NOMO-1 treated with dmso at 0.1 percent for 144 hours (cell line): ENCODE results near the gene CDK10.

Source experiments
- DNase-seq: peaks from one replicate; lab custom pipeline; 2025; ENCODE audit not compliant: unreplicated experiment; lab: John Stamatoyannopoulos, UW

Gene CDK10

DNA sequence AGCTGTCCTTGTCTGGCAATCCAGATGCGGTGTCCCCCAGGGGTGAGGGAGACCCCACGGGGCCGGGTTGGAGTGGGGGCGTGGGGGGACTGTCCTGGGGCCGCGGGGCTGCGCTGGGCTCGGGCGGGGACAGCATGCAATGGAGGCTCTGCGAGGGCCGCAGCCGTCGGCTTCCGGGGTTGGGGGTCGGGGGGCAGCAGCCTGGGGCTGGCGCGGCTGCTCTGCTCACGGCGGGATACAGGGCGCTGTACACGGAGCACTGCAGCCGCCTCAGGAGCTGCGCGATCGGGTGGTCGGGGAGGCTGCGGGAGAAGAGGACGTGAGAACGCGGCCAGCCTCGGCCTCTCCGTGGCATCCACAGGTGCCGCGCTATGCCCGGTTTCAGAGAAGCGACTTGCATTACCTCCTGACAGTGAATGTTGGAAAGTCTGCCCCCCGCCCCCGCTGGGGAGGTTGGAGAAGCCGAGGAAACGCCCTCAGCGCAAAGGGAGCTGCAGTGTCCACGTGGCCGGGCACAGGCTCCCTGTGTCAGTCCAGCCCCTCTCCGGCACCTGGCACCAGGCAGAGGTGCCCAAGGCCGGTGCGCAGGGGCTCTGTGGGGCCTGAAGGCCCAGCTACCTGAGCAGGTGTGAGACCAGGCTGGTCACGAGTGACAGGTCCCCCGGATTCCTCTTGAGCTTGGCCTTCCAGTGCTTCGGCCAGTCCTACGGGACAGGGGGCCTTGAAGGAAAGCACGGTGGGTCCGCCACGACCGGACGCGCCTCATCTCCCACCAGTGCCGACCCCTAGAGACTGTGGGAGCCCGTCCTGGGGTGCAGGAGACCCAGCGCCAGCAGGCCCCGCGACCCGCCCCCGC lies 24.4 kb downstream of the CDK10 start:
- DNase-seq = no peak

DNA sequence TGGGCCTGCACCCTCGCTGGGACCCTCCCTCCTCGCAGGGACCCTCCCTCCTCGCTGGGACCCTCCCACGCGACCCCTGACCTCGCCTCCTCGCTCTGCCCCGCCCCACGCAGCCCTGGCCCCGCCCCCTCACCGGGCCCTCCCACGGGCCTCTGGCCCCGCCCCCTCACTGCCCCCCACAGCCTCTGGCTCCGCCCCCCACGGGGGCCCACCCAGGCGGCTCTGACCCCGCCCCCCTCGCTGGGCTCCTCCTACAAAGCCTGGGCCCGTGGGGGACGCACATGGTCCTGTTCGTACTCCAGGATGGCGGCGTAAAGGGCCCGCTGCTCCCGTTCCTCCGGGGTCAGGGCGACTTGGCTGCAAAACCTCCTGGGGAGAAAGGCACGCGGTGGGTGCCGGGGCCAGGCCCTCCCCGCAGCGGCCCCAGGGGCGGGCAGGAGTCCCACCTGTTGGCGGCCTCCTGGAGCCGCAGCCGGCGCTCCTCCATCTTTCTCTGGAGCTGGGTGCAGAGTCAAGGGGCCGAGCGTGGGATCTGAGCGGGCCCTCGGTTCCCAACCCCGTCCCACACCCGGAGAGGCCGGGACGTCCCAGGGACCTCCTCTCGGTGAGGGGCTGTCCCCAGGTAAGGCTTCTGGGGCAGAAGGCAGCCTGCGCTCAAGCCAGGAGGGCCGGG lies 25.2 kb downstream of the CDK10 start:
- peak; percentile 10 for DNase-seq

DNA sequence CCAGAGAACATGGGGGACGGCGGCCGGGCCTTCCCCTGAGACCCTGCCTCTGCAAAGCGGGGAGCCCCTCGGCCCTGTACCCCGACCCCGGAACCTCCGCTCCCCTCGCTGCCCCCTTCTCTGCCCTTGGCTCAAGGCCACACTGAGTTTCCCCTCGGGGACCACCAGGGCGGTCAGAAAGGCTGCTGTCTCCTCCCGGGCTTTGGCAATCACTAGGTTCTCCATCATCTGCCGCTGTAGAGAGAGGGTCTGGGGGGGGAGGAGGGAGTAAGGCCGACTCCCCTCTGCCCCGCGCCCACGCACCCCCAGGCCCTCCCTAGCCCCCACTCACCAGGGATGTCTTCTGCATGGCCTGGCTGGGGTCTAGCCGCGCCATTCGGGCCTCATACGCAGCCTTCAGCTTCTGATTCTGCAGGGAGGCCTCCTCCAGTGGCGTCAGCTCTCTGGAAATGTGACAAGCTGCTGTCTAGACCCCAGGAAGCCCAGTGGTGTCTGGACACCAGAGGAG lies 25.8 kb downstream of the CDK10 start:
- DNase-seq = no peak

DNA sequence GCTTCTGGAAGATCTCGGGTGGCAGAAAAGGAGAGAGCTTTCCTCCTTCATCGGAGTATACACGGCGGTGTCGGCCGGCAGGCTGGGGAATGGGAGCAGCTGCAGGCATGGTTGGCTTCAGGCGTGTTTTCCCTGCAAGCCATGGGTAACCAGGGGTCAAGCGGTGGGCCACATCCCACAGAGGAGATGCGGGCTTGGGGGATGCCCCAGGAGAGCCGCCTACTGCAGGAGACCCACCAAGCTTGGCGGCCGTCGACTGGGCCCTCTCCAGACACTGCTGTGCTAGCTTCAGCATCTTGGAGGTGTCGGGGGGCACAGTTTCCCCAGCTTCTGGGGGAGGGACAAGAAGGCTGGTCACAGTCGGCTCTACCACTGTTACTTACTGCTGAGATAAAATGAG lies 30.0 kb downstream of the CDK10 start:
- DNase-seq = no peak

DNA sequence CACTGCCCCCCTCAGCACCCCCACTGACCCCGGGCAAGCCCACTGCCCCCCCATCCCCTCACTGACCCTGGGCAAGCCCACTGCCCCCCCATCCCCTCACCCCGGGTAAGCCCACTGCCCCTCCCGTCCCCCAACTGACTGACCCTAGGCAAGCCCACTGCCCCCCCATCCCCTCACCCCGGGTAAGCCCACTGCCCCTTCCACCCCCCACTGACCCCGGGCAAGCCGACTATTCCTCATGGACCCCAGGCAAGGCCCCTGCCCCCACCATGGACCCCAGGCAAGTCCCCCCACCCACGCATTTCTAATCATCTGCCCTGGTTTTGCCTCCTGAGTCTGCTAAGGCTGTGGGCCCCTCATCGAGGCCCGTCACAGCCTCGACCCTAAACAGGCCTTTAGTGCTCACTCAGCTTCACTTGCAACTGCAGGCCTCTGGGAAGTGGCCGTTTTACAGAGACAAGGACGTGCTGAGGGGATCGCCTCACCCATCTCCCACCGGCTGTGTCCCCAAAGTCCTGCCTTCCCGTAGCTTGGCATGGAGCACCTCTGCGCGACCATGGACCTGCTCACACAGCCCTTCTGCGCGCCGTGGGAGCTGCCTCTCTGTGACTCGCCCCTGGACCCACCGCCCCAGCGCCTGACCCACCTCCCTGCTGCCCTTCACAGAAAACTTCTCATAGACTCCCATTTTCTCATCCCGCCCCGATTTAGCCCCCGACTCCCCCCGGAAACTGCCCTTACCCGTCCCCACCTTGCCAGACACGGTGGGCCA lies 30.6 kb downstream of the CDK10 start:
- no peak for DNase-seq

DNA sequence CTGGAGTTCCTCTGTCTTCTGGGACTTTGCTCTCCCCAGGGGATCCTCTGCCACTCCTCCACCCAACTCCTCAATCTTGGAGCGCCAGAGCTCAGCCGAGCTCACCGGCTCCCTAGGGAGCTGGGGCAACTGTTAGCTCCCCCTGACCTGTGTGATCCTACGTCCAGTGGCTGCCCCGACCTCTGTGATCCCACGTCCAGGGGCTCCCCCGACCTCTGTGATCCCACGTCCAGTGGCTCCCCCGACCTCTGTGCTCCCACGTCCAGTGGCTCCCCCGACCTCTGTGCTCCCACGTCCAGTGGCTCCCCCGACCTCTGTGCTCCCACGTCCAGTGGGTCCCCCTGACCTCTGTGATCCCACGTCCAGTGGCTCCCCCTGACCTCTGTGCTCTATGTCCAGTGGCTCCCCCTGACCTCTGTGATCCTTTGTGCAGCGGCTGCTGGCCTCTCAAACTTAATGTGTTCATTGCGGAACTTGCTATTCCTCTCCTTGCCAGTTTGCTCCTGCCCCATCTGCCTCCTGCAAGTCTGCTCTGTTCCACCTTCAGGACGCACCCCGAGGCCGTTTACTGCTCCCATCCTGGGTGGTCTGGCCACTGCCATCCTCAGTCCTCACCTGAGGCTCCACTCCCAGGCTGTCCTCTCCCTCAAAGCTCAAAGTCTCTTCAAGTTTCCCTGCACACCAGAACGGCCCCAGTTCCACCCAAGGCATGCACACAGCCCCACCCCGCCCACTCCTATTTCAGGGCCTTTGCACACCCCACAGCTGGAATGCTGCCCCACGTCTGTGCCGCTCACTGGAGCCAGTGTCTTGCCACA lies 31.4 kb downstream of the CDK10 start:
- no peak for DNase-seq

DNA sequence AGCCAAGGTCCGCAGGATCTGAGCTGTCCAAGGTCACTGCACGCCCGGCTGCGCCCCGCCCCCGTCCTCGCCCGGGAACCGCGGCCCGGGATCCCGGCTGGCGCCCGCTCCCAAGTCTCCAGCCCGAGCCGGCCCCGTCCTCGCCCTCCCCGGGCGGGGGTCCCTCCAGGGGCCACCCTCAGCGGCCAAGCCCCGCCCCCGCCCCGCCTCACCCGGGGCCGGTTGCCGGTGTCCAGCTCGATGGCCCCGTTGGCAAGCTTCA lies 34.0 kb downstream of the CDK10 start:
- no peak for DNase-seq

DNA sequence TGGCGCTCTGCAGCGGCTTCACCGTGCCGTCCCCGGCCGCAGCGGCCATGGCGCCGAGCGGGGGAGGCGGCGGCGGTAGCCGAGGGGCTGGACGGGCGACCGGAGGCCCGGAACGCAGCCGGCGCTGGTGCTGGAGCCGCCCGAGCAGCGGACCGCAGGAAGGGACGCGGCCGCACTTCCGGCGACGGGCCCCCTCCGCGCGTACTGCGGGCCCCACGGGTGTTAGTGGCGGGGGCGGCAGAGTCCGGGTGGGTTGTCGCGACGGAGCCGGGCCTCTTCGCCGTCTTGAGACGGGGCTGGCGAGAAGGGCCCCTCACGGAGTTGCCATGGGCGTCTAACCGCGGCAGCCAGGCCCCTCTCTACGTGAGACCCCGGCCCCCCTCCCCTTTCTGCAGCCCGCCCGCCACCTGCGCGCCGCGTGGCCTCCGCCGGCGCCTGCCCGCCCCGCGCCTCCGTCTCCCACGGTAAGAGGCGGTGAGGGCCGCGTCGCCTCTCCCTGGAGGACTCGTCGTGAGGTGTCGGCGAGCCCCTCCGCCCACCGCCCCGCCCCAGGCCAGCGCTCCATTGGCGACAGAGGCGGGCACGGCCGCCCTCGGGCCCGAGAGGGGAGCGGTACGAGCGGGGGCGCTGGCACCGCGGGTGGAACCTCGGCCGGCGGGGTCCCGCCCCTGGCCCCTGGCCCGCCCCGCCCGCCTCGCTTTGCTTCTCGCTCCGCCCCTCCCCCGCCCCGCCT lies 34.5 kb downstream of the CDK10 start, which contains the start of the genes VPS9D1 and ZNF276:
Gene VPS9D1 (minus strand): TSS at position 86 of the 733 bp plus-strand sequence. CDS start 37 bp downstream, at position 49.
Gene ZNF276 (plus strand): TSS at position 725 of the 733 bp plus-strand sequence. CDS start 104 bp downstream, outside the sequence.
- peak; percentile 65 for DNase-seq

DNA sequence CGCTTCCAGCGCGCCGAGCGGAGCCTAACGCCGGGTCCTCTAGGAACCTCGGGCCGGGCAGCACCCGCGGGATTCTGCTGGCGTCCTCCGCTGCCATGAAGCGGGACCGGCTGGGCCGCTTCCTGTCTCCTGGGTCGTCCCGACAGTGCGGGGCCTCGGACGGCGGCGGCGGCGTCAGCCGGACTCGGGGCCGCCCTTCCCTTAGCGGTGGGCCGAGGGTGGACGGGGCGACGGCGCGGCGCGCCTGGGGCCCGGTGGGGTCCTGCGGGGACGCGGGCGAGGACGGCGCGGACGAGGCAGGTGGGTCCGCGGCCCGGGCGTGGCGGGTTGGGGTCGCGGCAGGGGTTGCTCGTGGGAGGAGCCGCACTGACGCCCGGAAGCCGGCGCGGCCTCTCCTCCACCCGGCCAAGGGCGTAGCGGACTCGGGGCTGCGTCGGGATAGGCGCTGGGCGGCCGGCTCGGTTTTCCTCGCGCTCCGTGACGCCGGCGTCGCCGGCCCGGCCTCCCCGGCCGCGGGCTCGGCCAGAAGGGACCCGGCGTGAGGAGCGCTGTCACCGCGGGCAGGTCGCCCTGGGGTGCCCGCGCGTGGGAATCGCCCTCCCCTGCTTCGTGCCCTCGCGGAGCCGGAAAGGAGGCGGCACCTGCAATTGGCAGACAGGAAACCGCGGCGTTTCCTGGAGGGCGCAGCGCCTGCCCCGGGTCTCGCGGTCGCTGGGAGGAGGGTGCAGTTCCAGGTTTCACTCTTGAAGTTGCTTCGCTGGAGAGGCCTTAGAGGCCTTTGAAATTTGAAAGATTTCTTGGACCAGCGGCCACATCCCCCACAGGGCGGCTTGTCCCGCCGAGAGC lies 35.3 kb downstream of the CDK10 start:
- peak; percentile 63 for DNase-seq

DNA sequence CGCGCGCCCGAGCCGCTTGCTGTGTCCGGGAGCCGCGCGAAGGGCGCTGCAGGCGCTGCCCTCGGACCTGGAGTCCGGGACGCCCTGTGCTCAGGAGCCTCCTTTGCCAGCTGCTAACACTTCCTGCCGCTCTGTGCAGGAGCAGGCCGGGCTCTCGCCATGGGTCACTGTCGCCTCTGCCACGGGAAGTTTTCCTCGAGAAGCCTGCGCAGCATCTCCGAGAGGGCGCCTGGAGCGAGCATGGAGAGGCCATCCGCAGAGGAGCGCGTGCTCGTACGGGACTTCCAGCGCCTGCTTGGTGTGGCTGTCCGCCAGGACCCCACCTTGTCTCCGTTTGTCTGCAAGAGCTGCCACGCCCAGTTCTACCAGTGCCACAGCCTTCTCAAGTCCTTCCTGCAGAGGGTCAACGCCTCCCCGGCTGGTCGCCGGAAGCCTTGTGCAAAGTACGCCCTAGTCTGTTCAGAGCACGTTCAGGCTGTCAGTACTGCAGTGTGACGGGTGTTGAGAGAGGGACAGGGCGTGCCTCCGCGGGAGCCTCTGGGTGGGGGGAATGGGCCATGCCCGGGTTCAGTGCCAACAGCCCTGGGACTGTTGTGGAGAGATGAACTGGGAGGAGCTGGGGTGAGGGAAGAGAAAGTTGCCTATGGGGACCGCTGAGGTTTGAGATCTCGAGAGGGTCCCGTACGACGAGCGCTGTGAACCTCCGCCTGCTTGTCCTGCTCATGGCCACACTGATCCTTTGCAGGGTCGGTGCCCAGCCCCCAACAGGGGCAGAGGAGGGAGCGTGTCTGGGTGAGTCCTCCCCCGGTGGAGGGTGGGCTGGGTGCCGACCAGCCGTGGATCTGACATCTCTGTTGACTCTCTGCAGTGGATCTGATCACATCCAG lies 36.1 kb downstream of the CDK10 start:
- DNase-seq = peak; percentile 56

DNA sequence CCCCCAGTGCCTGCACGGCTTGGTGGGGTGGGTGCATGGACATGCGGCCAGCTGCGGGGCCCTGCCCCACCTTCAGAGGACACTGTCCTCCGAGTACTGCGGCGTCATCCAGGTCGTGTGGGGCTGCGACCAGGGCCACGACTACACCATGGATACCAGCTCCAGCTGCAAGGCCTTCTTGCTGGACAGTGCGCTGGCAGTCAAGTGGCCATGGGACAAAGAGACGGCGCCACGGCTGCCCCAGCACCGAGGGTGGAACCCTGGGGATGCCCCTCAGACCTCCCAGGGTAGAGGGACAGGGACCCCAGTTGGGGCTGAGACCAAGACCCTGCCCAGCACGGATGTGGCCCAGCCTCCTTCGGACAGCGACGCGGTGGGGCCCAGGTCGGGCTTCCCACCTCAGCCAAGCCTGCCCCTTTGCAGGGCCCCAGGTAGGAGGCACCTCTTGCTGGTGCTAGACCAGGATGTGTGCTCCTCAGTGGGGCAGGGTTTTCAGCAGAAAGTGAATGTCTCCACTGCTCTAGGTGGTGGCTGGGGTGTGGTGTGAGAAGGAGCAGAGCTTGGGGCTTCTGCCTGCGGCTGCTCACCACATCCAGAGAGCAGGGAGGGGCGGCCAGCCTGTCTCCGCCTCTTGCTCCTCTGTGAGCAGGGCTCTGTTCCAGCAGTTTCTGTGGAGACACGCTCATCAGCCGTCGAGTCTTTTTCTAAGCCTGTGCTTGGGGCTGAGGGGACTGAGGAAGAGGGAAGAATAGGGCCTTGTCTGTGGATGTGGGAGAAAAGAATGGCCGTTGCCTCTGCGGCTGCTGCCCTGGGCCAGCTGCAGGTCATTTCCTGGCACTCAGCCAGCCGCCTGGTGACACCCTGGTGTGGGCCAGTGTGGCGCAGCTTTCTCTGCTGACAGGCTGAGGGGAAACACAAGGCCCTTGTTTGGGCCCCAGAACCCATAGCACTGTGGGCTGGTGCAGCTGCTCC lies 37.1 kb downstream of the CDK10 start:
- no peak for DNase-seq

DNA sequence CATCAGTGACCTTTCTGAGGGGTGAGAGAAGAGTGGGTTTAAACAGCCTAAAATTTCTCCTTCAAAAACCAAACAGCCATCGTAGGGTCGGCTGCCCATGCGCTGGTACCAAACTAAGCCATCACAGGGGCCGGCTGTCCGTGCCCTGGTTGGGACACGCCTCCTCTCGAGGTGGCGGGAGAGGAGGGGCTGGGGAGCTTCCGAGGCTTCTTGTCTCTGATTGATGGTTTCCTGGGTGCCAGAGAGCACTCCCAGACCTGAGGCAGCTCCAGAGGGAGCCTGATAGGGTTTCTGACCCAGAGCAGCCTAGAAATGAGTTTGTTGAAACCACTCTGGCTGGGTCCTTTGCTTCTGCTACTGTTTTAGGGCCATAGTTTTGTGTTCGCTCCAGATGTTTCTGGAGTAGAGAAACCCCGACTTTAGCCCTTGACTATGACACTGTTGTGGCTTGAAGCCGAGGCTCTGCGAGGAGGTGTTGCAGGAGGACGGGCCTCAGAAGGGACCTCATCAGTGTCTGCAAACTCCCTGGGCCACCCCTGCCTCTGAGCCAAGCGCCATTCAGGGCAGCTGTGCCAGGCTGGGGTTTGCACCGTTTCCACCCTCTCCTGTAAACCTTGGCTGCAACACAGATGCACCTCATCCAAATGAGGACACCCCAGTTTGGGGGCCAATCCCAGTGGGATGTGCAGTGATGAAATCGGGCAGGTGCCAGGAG lies 41.1 kb downstream of the CDK10 start:
- DNase-seq = no peak

DNA sequence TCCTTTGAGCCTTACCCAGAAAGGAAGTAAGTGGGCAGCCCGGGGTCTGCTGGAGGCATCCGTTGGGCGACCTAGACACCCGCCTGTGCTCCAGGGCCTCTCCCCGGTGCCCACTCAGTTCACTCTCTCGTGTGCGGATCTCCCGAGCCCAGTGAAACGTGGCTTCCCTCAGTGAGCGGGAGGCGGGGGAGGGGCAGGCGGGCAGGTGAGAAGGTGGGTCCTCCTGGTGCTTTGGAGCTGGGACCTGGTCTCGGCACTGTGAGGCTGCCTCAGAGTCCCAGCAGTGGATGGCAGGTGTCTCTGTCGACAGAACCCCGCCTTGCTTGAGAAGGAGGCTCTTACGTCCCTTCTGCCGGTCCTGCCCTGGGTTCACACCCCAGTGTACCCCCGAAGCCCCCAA lies 42.8 kb downstream of the CDK10 start:
- DNase-seq = no peak

DNA sequence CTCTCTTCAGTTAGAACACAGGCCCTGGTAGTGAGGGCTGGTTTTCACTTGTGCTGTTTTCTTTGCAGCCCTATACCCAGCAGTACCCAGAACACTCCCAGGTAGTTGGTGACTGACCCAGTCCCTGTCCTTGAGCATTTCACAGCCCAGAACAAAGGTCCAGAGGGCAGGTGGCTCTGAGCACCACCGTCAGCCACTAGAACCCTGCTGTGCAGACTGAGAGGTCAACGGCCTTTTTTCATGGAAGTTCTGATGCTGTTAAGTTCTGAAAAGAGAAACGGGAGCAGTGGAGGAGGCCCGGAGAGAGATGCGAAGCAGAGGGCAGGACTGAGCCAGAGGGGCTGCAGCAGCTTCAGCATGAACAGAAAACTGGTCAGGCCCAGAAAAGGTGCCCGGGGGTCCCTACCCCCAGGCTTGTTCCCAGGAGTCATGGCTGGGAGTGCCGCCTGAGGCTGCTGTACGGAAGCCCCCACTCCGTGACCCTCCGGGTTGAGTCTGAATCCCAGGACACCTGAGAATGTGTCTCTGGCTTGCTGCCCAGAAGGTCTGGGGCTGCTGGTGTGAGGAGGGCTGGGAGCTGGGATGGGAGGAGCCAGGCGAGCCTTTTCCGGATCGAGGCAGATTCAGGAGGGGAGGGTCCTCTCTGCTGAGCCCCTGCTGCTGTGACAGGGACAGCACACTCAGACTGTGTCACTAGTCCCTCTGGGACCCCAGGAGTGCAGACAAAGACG lies 43.5 kb downstream of the CDK10 start:
- no peak for DNase-seq

DNA sequence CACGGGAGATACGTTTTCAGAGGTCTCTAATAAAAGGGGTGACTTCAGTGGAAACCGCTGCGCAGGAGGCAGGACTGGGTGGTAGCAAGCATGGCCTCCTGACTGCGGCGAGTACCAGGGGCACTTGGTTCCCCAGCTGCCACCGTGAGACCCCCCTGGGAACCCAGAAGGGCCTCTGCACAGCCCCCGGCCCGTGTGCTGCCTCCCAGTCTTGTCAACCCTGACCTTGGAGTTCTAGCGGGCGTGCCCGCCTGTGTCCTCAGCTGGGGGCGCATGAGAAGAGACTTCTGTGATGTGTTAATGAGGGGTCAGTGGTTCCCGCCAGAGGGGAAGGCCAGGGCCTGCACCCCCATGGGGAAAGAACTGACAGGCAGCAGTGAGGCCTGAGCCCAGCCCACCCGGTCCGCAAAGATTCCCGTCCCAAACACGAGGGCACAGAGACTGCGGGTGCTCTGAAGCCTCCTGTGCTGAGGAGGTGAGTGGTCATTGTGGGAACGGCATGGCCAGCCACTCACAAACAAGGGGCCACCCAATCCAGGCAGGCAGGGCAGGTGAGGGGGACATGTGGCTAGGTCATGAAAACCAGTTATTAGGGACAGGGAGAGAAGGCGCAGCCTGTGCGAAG lies 44.2 kb downstream of the CDK10 start:
- DNase-seq = no peak
